ENCODE measurements around the gene ZNF562. TPM values are rescaled to one million over a fixed set of nuclear protein-coding genes. Genes with fewer than 3 reads are reported as not detected.

ZNF562 gene
- total RNA-seq, 1 donor from 2014 or later: 38.2 TPM

DNA sequence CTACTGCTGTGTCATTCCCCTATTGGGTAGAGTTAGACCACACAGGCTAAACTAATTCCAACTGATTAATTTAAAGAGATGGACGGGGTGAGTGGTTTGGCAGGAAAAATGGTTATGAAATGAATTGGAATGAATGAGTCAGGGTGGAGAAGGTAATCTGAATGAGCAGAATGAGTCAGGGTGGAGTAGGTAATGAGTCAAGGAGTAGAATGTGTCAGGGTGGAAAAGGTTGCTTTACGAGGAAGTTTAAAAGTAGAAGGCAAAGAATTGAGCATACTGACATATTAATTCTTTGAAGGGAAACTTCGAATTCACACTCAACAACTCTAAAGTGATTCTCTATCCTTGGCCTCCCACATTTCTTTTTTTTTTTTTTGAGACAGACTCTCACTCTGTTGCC lies 77.9 kb downstream of the ZNF562 start:
- Mint-ChIP-seq H3K27ac (ENCODE audit: unreplicated experiment) (no peak overlapping the region), H3K36me3 (ENCODE audit: low read depth, unreplicated experiment) (peaks cover 4% of the 10 kb centered on the region), H3K4me1 (ENCODE audit: unreplicated experiment) (no peaks in the 10 kb centered on the region), H3K9me3 (ENCODE audit: unreplicated experiment) (peaks cover 10% of the 10 kb centered on the region), H3K4me3 (ENCODE audit: unreplicated experiment) (no peak overlapping the region), H3K27me3 (ENCODE audit: unreplicated experiment) (no peaks in the 10 kb centered on the region)
- no peak for DNase-seq (ENCODE audit: low spot score)
- TF ChIP-seq, protein P1, sequence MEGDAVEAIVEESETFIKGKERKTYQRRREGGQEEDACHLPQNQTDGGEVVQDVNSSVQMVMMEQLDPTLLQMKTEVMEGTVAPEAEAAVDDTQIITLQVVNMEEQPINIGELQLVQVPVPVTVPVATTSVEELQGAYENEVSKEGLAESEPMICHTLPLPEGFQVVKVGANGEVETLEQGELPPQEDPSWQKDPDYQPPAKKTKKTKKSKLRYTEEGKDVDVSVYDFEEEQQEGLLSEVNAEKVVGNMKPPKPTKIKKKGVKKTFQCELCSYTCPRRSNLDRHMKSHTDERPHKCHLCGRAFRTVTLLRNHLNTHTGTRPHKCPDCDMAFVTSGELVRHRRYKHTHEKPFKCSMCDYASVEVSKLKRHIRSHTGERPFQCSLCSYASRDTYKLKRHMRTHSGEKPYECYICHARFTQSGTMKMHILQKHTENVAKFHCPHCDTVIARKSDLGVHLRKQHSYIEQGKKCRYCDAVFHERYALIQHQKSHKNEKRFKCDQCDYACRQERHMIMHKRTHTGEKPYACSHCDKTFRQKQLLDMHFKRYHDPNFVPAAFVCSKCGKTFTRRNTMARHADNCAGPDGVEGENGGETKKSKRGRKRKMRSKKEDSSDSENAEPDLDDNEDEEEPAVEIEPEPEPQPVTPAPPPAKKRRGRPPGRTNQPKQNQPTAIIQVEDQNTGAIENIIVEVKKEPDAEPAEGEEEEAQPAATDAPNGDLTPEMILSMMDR (IDR thresholded peaks at IDR 0.05; ENCODE audit: unreplicated experiment): no peak

Other genes with a start within 250 kb of the ZNF562 start
- 20.9 TPM for gene ZNF266, start 239.5 kb downstream of the ZNF562 start, total RNA-seq (ENCODE audit: unreplicated experiment)
- gene ZNF560, start 176.5 kb downstream of the ZNF562 start, total RNA-seq (ENCODE audit: unreplicated experiment): not detected
- gene ZNF426, start 136.5 kb downstream of the ZNF562 start, total RNA-seq (ENCODE audit: unreplicated experiment): 31.1 TPM
- gene ZNF121, start 90.6 kb downstream of the ZNF562 start, total RNA-seq (ENCODE audit: unreplicated experiment): 52.1 TPM
- 62.5 TPM for gene ZNF561, start 53.9 kb downstream of the ZNF562 start, total RNA-seq (ENCODE audit: unreplicated experiment)
- gene ZNF846, start 93.6 kb upstream of the ZNF562 start, total RNA-seq (ENCODE audit: unreplicated experiment): 17.6 TPM
- gene FBXL12, start 144.0 kb upstream of the ZNF562 start, total RNA-seq (ENCODE audit: unreplicated experiment): 45.9 TPM
- gene UBL5, start 152.8 kb upstream of the ZNF562 start, total RNA-seq (ENCODE audit: unreplicated experiment): 399 TPM
- gene PIN1, start 160.2 kb upstream of the ZNF562 start, total RNA-seq (ENCODE audit: unreplicated experiment): 69.9 TPM

All from endothelial cell (in vitro differentiated cells).